Tibial artery (tissue), 4 donors: ENCODE measurements around the gene RNF145.
"Not testable (repeated sequence)": the region's sequence is repeated elsewhere in the genome, so short reads cannot be mapped to it uniquely, and the experiment has no call there.

ENCODE experiments used
- DNase-seq, 2 donors: peaks; one replicate each; pipeline ENCODE4 v3.0.0-alpha.2; 2019
- H3K27ac ChIP-seq, 2 donors: fragments of 200-600 bp; sonication (generic) in 1 of 2; 1 replicate in 1 of 2; 2 replicates in 1 of 2; pipeline ENCODE4 v1.5.1; 2018 to 2019; ENCODE audit warnings: mild to moderate bottlenecking in 1 of 2
- H3K27me3 ChIP-seq, 2 donors: fragments of 200-600 bp; sonication (generic) in 1 of 2; one replicate each; pipeline versions ENCODE4 v1.5.1 to v1.6.0; 2016 to 2019
- H3K36me3 ChIP-seq, 3 donors: fragments of 200-600 bp; sonication (generic) in 2 of 3; one replicate each; pipeline ENCODE4 v1.5.1; 2016 to 2019; ENCODE audit warnings: mild to moderate bottlenecking in 2 of 3
- H3K4me1 ChIP-seq, 4 donors: fragments of 200-600 bp; sonication (generic) in 2 of 4; 1 replicate in 3 of 4; 2 replicates in 1 of 4; pipeline ENCODE4 v1.5.1; 2016 to 2019
- H3K4me3 ChIP-seq, 2 donors: fragments of 200-600 bp; sonication (generic) in 1 of 2; 1 replicate in 1 of 2; 2 replicates in 1 of 2; pipeline ENCODE4 v1.5.1; 2018 to 2019; ENCODE audit warnings: mild to moderate bottlenecking in 2 of 2
- H3K9me3 ChIP-seq, 3 donors: fragments of 200-600 bp; sonication (generic) in 1 of 3; one replicate each; pipeline ENCODE4 v1.5.1; 2016 to 2019
- intact Hi-C: fragments of 100-400 bp; cut with DNase I; formaldehyde crosslinking; loops from one replicate; pipeline ENCODE4 v1.15.0; 2023; ENCODE audit warnings: low total_unique reads
- TF ChIP-seq, protein P1 (sequence below), 2 experiments: fragments of 200-600 bp in 1 of 2; fragments of 450-650 bp in 1 of 2; IDR thresholded peaks; one replicate each; pipeline ENCODE4 v1.5.1; 2017 to 2019; ENCODE audit warnings: antibody characterized with exemption in 2 of 2, mild to moderate bottlenecking in 1 of 2, moderate library complexity in 1 of 2

Gene RNF145

DNA sequence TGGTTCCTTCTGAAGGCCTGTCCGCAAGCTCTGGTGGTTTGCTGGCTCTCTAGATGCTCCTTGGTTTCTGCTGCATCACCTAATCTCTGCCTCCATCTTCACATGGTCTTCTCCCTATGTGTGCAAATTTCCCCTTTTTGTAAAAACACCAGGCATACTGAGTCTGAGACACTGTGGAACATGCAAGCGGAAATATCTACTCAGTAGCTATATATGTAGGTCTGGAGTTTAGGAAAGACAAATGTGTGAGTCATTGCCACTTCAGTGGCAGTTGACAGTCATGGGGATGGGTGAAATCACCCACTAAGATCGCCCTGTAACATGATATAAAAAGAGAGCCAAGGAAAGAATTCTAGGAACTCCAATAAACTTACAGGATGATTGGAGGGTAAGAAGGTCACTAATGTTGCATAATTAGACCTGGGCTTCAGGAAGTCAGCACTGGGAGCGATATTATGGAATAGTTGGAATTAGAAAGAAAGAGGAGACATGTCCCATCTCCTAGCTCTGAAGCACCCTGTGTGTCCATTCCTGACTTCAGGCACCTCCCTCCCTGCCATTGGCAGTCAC lies 31.0 kb upstream of the RNF145 start:
- DNase-seq, result no peak
- H3K36me3 ChIP-seq, result no peaks in the 10 kb centered on the region
- no peaks in the 10 kb centered on the region for H3K27me3 ChIP-seq
- H3K4me1 ChIP-seq, result no peaks in the 10 kb centered on the region
- no peak overlapping the region for H3K4me3 ChIP-seq
- TF ChIP-seq, protein P1, sequence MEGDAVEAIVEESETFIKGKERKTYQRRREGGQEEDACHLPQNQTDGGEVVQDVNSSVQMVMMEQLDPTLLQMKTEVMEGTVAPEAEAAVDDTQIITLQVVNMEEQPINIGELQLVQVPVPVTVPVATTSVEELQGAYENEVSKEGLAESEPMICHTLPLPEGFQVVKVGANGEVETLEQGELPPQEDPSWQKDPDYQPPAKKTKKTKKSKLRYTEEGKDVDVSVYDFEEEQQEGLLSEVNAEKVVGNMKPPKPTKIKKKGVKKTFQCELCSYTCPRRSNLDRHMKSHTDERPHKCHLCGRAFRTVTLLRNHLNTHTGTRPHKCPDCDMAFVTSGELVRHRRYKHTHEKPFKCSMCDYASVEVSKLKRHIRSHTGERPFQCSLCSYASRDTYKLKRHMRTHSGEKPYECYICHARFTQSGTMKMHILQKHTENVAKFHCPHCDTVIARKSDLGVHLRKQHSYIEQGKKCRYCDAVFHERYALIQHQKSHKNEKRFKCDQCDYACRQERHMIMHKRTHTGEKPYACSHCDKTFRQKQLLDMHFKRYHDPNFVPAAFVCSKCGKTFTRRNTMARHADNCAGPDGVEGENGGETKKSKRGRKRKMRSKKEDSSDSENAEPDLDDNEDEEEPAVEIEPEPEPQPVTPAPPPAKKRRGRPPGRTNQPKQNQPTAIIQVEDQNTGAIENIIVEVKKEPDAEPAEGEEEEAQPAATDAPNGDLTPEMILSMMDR (IDR thresholded peaks at IDR 0.05), result no peak
- intact Hi-C loops, result no loop called here
- no peaks in the 10 kb centered on the region for H3K9me3 ChIP-seq
- H3K27ac ChIP-seq, result no peak overlapping the region

- H3K4me1 ChIP-seq, H3K27ac ChIP-seq, H3K4me3 ChIP-seq, DNase-seq, H3K27me3 ChIP-seq, H3K9me3 ChIP-seq, H3K36me3 ChIP-seq, intact Hi-C loops: not testable (repeated sequence)
These were observed 26.6 kb upstream of the RNF145 start for GRCh38 chr5:159235871-159236520.

DNA sequence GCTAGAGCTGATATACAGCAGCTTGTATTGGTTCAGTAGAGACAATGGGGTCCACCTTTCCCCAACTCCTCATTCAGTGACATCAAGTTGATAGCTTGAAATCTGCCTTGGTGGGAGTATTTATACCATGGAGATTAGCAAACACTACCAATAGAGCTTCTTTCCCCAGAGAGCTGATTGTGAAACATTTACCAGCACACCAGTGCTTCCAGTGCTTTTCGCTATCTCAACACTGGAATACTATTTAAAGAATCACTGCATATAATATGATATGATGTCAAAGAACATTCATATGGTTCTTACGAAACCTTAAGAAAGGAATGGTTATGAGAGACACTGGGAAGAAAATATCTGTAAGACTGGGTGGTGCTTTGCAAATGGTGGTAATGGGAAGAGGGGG lies 21.8 kb upstream of the RNF145 start:
- Histone ChIP-seq H3K4me1 (no peaks in the 10 kb centered on the region), H3K27ac (no peak overlapping the region), H3K27me3 (no peaks in the 10 kb centered on the region), H3K9me3 (no peaks in the 10 kb centered on the region), H3K36me3 (no peaks in the 10 kb centered on the region), H3K4me3 (no peak overlapping the region)
- TF ChIP-seq, protein P1 (IDR thresholded peaks at IDR 0.05), result no peak
- no peak for DNase-seq
- intact Hi-C loops, result no loop called here

GRCh38 chr5:159230657-159231056 lies 21.3 kb upstream of the RNF145 start:
- no peaks in the 10 kb centered on the region for H3K9me3 ChIP-seq
- H3K27ac ChIP-seq, result no peak overlapping the region
- no peaks in the 10 kb centered on the region for H3K4me1 ChIP-seq
- no peak overlapping the region for H3K4me3 ChIP-seq
- TF ChIP-seq, protein P1 (IDR thresholded peaks at IDR 0.05), result no peak
- no peak for DNase-seq
- H3K27me3 ChIP-seq, result no peaks in the 10 kb centered on the region
- no peaks in the 10 kb centered on the region for H3K36me3 ChIP-seq
- intact Hi-C loops, result no loop called here

DNA sequence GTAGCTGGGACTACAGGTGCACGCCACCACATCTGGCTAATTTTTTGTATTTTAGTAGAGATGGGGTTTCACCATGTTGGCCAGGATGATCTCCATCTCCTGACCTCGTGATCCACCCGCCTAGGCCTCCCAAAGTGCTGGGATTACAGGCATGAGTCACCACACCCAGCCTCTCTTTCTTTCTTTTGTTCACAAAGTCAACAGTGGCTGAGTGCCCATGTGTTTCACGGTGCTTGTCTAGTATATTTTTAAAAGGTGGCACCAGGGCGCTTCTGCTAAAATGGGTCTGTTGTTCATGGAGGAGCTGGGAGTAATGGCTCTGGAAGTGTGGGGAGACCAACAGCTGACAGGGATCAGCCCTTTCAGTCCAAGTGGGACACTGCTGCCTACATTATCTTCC lies 18.7 kb upstream of the RNF145 start:
- DNase-seq, H3K4me1 ChIP-seq, intact Hi-C loops, H3K9me3 ChIP-seq, H3K4me3 ChIP-seq, H3K27me3 ChIP-seq, H3K27ac ChIP-seq, H3K36me3 ChIP-seq: not testable (repeated sequence)

GRCh38 chr5:159227452-159227851 lies 18.1 kb upstream of the RNF145 start:
- H3K27ac ChIP-seq, result no peak overlapping the region
- no peak for DNase-seq
- no peaks in the 10 kb centered on the region for H3K27me3 ChIP-seq
- H3K36me3 ChIP-seq, result no peaks in the 10 kb centered on the region
- no peaks in the 10 kb centered on the region for H3K4me1 ChIP-seq
- H3K9me3 ChIP-seq, result no peaks in the 10 kb centered on the region
- TF ChIP-seq, protein P1 (IDR thresholded peaks at IDR 0.05), result no peak
- H3K4me3 ChIP-seq, result no peak overlapping the region
- intact Hi-C loops, result no loop called here

DNA sequence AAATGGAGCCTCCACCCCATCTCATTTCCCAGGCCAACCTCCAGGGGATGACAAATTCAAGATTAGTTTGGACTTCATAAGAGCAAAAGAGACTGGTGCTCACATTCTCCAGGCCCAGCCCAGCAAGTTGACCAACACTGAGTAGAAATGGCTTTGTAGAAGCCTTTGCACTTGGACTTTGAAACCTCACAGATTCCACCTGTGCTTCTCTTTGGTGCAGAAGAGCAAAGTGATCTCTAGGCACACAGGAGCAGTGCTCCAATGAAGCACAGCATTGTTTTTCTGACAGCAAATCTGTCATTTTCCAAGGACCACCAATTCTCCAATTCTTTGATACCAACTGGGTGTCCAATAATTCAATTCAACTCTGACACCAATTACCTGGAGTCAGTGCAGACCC lies 17.1 kb upstream of the RNF145 start:
- Histone ChIP-seq H3K27ac (no peak overlapping the region), H3K4me3 (no peak overlapping the region), H3K4me1 (no peaks in the 10 kb centered on the region), H3K9me3 (no peaks in the 10 kb centered on the region), H3K36me3 (no peaks in the 10 kb centered on the region), H3K27me3 (no peaks in the 10 kb centered on the region)
- no peak for DNase-seq
- TF ChIP-seq, protein P1 (IDR thresholded peaks at IDR 0.05), result no peak
- intact Hi-C loops, result no loop called here
